GM21381 (cell line): ENCODE results near the gene NUP62.
"Not testable (repeated sequence)": the region's sequence is repeated elsewhere in the genome, so short reads cannot be mapped to it uniquely, and the experiment has no call there.

Experiments
- ATAC-seq: cut with Tn5 transposase; IDR thresholded peaks from one replicate; pipeline ENCODE4 v1.9.1; 2021; ENCODE audit warnings: mild to moderate bottlenecking, moderate library complexity; ENCODE audit not compliant: unreplicated experiment

NUP62 gene

DNA sequence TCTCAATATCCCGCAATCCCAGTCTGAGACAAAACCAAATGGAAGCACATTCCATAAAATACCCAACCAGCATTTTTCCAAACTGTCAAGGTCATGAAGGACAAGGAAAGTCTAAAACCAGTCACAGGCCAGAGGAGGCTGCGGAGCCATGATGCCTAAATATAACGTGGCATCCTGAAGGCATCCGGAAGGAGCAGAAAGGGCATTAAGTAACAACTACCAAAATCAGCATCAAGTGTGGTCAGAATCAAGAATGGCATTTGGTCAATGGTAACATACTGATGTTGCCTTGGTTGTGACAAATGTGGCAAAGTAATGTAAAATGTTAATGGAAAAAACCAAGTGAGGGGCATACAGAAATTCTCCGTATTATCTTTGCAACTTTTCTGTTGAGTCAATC, 3.8 kb downstream of the NUP62 start:
- no peak for ATAC-seq

DNA sequence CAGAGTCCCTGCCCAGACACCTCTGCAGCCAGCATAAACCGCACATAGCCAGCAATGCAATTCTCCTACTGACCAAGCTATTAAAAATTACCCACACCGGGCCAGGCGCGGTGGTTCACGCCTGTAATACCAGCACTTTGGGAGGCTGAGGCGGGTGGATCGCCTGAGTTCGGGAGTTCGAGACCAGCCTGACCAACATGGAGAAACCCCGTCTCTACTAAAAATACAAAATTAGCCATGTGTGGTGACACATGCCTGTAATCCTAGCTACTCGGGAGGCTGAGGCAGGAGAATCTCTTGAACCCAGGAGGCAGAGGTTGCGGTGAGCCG, 4.5 kb downstream of the NUP62 start:
- ATAC-seq = not testable (repeated sequence)

DNA sequence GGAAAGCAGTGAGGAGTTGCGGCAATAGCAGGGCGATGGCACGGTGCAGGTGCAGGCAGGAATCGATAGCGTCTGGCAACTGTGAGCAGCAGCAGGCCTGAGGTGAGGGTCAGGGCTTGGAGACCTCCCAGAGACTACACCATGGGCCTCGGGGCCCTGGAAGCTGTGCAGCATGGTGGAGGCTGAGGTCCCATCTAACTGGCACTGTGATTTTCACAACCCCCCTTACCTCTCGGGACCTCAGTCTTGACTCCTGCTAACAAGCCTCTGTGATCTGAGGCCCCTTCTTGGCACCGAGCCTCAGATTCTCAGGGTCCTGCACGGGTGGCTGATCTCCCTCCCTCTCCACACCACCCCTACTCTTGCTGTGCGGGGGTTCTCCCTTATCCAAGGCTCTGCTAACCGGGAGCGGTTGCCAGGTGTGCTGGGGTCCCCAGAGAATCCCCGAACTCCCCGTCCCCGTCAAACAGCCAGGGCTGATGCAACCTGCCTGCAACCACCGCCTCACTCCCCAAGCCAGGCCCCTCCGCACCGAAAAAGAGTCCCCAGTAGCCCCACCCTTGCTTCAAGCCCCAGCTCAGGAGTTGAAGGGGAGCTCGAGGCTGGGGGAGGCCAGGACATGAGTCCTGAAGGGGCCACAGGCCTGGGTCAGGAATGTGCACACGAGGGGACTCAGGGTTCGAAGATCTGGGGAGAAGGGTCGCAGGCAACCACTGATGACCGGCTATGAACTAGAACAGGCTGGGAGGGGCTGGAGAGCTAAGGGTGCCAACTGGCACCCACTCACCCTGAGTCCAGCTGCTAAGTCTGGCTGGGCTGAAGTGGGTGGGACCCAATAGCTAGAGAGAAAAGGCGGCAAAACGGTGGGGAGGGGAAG, 5.1 kb downstream of the NUP62 start:
- no peak for ATAC-seq

DNA sequence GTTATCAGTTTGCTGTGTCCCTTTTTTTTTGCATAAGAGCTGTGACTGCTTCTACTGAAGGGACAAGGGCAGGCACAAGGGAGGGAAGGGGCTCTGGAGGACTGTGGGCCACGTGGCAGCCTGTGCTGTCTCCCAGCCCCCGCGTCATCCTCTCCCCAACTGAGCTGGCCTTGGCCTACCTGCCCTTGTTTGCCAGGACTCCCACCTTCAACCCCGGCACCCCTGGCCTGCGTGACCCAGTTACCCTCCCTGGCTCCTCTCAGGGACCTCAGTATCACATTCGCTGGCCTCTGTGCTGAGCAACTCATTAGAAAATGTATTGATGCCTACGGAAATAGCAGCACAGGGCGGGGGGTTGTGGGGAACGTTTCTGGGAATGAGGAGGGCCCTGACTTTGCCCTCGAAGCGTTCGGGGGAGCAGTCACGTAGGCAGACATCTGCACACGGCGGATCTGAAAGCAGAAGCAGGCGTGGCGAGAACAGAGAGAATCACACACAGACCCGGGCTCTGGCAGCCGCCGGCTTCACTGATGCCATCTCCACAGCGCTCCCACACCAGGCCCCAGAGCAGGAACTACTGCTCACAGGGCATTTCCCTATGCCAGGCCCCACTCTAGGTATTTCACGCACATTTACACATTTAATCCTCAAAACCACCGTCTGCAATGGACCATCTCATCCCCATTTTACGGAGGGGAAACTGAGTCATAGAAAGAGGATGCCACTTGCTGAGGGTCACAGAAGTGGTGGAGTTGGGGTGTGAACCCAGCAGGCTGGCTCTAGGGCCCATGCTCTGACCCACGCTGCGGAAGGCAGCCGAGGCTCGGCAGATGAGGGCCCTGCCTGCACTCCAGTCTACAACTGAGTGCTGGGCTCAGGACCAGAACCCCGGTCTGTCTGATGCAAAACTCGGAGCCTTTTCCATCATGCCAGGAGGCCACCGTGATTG, 6.0 kb downstream of the NUP62 start:
- no peak for ATAC-seq

DNA sequence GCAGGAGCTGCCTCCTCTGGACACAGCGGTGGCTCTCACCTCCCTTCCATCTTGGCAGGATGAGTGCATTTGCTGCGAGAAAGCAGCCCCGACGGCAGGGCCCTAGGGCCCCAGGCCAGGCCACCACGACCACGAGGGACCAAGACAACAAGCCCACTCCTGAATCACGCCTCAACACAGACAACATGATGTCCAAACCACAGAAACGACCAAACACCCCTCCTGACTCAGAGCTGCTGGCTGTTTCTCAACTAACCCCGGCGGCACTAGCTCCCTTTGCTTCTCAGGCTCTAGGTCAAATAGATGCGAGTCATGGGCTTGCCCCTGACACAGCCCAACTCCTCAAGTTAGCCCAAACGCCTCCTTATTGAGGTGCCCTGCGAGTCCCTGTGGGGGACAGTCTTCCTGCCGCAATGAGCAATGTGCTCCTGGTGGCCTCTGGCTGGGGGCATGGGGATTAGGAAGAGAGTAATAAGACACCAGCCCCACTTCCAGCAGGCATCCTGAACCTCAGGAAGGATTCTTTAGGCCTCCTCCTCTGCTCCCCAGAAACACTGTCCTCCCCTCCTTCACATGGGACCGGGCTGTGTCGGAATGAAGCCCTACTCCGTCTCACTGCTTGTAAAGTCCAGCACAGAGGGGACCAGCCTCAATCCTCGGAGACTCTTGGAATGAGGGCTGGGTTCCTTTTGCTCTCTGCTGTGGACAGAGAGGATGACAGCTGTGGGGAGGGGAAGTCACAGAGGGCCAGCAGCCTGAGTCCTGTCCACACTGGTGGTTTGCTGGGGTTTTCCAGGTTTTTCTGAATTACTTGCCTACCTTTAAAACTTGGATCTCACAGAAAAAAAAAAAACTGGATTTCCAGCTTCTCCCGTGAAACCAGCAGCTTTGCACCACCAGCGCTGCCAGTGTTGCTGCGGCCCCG, 7.2 kb downstream of the NUP62 start:
- no peak for ATAC-seq

DNA sequence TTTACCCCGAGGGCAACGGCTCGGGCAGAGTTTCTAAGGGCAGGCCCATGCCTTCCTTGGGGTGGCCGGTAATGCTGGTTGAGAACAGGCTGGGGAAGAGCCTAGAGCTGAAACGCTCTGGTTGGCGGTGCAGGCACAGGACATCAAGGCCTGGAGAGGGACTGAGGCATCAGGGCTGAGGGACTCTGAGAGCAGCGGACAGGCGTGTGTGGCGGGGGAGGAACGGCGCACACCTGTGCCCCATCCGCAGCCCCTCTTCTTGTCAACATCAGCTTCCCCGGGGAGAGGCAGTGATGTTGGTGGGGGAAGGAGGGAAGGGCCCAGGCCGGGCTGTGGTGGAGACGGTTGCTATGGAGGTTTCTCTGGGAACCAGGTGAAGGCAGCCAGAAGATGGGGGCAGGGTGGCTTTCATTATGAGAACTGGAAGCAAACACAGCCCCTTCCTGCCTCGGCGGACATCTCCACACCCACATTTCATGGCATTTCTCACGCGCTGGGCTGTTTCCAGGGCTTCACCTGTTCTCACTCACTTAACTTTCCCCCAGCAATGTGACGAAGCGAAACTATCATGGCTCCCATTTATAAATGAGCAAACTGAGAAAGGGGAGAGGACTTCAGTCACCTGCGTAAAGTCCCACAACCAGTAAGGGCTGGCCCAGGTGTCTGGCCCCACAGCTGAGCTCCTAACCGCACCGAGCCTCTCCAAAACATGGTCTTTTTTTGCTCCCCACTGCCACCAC, 8.5 kb downstream of the NUP62 start:
- ATAC-seq = no peak

DNA sequence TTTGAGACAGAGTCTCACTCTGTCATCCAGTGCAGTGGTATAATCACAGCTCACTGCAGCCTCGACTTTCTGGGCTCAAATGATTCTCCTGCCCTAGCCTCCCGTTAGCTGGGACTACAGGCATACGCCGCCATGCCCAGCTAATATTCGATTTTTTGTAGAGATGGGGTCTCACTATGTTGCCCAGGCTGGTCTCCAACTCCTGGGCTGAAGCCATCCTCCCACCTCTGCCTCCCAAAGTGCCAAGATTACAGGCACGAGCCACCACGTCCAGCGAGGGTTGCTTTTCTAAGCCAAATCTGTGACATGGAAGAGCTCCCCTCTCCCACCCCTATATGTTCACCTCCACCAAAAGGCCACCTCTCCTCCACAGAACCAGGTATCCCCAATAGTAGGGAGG, 11.2 kb downstream of the NUP62 start:
- ATAC-seq = no peak

DNA sequence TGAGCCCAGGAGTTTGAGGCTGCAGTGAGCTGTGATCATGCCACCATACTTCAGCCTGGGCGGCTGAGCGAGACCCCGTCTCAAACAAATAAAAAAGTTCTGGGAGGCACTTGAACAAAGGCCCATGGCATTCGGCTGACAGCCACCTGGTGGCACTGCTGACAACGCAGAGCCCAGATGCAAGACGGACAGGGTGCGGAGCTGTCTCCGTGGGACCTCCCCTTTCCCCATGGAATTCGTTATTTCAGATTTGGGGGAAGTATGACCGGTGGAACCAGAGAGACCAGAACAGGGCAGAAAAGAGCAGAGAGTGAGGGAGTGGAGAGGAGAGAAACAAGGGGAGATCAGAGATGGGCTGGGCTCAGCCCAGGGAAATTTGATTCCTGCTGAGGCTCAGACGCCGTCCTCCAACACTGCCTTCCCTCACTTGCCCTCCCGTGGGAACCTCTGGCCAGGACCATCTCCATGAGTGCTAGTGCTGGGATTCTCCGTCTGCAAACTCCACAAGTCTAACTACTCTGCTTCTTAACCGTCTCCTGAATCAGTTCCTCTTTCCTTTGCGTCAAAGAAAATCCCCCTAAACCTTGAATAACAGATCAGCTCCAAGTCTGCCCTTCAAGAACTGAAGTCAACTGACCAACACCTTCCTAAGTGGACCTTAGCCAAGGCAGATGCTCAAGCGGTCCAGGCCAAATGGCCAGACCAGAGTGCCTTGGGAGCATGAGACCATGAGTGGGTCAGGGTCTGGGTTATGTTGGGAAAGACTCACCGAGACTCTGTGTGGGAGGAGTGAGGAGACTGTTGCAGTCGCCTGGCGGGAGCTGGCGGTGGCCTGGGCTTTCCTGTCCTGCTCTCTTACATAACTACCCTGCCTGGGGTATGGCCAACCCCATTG, 12.2 kb downstream of the NUP62 start:
- no peak for ATAC-seq

DNA sequence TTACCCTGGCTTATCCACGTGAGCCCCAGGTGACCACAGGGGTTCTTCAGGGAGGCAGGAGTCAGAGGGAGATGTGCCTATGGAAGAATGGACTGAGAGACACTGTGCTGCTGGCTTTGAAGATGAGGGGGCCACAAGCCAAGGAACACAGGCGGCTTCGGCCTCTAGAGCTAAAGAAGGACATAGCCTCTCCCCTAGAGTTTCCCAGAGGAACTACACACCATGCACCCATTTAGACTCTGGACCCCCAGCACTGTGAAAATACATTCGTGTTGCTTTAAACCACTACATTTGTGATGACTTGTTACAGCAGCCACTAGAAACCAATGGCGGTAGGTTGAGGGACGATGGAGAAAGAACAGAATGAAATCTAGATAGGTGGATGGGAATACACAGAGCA, 14.0 kb downstream of the NUP62 start:
- no peak for ATAC-seq

DNA sequence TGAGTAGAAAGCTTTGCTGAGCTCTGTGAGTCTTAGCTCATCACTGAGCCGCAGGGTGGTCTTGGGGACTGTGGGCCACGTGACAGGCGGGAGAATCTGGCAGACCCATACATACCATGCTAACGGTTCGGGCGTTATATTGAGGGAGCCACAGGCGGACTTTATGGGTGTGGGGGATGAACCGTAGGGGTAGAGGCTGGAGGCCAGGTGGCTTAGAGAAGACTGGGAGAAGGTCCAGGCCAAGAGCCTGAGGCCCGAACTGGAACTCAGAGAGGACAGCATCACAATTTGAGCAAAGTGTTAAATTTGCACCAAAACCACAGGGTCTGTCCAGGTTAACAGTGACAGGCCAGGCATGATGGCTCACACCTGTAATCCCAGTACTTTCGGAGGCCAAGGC, 15.6 kb downstream of the NUP62 start:
- ATAC-seq = no peak

DNA sequence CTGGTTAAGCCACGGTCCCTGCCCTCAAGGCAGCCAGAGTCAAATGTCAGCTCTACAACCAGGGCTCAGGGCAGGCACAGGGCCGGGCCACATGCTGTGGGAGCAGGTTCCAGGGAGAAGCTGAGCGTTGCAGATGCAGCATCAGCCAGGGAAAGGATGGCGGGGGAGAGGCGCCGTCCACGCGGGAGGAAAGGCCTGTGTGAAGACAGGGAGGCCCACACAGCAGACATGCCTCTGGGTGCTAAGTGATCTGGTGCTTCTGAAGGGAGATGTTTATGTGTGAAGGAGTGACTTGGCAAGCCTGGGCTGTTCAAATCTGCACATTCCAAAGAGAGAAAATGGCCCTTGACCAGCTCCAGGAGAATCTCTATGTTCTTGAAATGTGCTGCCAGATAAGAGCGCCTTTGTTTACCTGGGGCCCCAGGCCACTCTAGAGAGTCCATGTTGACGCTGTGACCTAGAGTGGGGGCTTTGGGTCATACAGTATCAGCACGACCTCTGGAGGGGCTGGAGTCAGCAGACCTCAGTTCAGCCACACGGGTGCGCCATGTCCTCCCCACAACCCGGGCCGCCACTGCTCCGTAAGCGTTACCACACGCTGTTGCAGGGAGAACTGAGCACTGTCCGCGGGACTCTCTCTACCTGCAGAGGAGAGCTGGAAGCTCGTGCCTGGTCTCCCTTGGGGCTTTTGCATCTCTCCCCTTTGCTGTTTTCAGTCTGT, 16.2 kb downstream of the NUP62 start:
- no peak for ATAC-seq

DNA sequence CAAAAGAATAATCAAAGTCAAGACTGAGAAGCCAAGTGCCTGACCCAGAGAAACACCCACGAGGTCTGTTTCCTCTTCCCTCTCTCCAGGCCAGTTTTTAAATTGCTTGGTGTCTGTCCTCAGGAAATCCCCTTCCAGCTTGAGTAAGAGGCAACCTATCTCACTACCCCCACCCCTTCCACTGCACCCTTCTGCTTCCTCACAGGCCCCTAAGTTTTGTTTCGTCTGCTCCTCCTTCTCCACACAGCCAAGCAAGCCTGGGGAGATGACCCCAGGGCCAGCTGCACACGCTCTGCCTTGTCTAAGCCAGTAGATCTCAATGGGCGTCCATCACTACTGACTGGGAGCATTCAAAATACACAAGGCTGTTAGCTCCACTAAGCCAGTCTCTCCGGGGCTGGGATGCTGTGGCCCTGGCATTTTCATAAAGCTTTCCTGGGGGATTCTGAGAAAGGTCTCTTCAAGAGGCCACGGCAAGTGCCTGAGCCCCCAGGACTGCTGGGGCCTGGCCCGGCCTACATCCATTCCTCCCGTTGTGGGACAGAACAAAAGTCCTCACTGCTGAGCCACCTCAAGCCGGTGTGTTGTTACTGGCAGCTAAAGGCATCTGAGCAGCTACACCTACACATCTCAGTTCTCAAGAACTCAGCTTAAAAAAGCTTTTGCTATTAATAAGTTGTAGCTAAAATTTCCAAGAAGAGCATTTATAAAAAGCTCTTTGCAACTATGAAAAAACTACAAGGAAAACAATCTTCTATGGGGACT, 17.7 kb downstream of the NUP62 start:
- ATAC-seq = no peak

DNA sequence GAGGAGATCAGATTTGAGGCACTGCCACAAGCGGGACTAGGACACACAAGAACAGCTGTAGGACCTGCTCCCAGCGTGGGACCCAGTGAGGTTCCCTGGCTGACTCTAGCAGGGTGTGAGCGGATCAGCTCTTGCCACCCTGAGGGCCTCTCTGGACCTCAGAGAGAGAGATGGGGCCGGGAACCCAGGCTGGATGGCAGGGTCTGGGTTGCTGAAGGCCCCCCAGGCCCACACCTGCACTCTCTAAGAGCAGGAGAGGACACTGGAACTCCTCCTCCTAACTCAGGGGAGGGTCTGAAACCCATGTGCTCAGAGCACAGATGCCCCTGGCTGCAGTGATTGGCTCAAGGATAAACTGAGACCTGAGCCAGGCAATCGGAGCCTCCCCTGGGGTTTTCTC, 19.1 kb downstream of the NUP62 start:
- no peak for ATAC-seq

DNA sequence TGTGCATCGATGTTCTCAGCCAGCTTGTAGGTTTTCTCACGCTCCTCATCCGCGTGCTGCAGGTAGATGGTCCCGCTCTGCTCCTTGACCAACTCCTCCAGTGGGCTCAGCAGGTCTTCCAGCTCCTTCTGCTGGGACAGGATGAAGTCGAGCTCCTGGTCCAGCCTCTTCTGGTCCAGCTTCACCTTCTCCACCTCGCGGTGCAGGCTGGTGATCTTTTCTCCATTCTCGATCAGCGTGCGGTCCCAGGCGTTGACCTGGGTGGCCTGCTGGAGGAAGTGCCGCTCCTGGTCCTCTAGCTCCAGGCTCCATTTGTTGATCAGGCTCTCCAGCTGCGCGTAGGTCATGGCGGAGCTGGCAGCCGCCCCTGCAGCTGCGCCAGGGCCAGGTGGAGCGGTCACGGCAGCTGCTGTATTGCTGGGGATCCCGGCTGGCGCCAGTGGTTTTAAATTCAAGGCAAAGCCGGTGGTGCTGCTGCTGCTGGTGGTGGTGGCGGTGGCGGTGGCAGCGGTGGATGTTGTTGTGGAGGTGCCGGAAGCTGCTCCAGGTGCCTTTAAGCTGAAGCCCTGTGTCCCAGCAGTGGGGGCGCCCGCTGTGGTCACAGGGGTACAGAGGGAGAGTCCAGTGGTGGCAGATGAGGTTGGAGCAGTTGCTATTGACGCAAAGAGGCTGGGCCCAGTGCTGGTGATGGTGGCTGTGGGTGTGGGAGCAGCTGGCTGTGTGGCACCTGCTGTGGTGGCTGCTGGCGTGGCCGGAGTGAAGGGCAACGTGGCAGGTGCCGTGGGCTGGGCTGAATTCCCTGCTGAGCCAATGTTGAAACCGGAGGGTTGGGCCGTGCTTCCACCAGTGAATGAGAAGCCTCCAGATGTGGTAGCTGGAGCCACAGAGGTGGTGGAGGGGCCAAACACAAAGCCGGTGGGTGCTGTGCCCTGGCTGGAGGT, 20.6 kb downstream of the NUP62 start:
- ATAC-seq = no peak

DNA sequence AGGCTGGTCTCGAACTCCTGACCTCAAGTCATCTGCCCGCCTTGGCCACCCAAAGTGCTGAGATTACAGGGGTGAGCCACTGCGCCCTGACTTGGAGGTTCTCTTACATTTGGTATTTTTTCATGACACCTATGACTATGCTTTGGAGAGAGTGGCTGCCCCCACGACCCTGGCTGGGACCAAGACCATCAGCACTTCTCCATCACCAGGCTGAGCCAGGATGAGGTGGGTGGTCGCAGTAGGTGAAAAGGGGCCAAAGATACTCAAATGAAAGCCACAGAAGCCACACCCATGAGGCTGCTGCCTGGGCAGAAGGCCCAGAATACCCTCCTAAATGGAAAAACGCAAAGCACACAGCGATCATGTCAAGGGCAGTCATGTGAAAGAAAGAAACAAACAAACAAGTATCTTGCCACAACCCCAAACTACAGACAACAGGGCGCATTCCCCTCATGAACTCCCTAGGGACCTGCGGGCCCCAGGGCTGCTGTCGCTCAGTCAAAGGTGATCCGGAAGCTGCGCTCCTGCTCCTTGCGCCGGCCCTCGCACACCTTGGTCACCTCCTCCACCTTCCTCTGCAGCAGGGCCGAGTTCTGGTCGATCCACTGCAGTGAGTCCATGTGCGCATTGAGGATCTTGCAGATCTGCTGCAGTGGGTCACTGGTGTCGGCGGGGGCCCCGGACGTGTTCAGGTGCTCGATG, 21.4 kb downstream of the NUP62 start:
- no peak for ATAC-seq

DNA sequence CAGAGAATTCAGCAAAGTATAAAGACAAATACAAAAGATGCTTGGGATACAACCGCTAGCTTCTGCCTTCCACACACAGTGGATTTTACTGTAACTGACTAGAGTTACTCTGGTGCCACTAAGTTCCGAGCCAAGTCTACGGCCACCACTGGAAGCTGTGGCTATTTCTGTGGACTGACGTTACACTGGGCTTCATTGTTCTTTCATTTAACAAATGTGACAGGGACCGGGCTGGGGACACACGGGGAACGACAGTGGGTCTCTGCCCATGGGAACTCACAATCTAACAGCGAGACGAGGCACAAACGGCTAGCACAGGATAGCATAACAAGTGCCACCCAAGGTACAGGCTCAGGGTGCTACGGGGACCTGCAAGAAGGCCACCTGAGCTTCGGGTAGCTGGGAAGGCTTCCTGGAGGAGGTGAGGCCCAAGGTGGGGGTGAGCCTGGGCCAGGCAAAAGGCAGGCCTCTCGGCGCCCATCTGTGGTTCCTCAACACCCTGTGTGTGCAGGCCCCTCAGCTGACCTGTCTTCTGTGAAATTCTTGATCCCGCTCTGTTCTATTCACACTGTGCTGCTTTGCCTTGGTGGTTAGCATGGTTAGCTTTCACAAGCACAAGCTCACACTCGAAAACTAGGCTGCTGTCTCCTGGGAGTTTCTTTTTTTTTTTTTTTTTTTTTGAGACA, 22.3 kb downstream of the NUP62 start:
- no peak for ATAC-seq
